Body of pancreas (tissue), 4 donors: ENCODE data around the gene ADARB1. TPM values are rescaled to one million over a fixed set of nuclear protein-coding genes. Genes with fewer than 3 reads are reported as not detected.

Experiments used
- ATAC-seq: fragments of 150-250 bp; one replicate; pipeline ENCODE4 v1.9.1; 2016
- DNase-seq, 4 donors: peaks; one replicate each; pipeline ENCODE4 v3.0.0-alpha.2; 2019
- H3K27ac ChIP-seq, 4 donors: fragments of 200-600 bp; sonication (generic); 1 replicate in 3 of 4; 2 replicates in 1 of 4; pipeline versions ENCODE4 v1.5.1 to v1.6.1; 2016 to 2019; ENCODE audit warnings: mild to moderate bottlenecking in 1 of 4, mixed read lengths in 1 of 4, moderate library complexity in 1 of 4
- H3K27me3 ChIP-seq, 2 donors: fragments of 200-600 bp; sonication (generic); one replicate each; pipeline ENCODE4 v1.6.0; 2016; ENCODE audit warnings: mild to moderate bottlenecking in 1 of 2
- H3K36me3 ChIP-seq, 2 donors: fragments of 200-600 bp; sonication (generic); replicated peaks in 1 of 2; 2 replicates each; pipeline ENCODE4 v1.5.1; 2016; ENCODE audit warnings: low read depth in 2 of 2; ENCODE audit not compliant: insufficient read depth in 1 of 2
- H3K4me1 ChIP-seq: fragments of 200-600 bp; sonication (generic); one replicate; pipeline ENCODE4 v1.6.0; 2016
- H3K4me3 ChIP-seq, 2 donors: fragments of 200-600 bp; sonication (generic); 1 replicate in 1 of 2; 2 replicates in 1 of 2; pipeline ENCODE4 v1.5.1; 2016 to 2019
- H3K9me3 ChIP-seq, 3 donors: fragments of 200-600 bp; sonication (generic); 1 replicate in 2 of 3; 2 replicates in 1 of 3; pipeline ENCODE4 v1.5.1; 2016
- POLR2A ChIP-seq, 3 donors: fragments of 450-650 bp; IDR thresholded peaks; one replicate each; pipeline ENCODE4 v1.6.1; 2016; ENCODE audit warnings: antibody characterized with exemption in 3 of 3, mild to moderate bottlenecking in 2 of 3
- WGBS, 2 donors: methylation state at CpG; one replicate each; pipeline ENCODE4 v1.1.5; 2017; 5-methylcytosine and 5-hydroxymethylcytosine counted together
- intact Hi-C: fragments of 100-400 bp; cut with DNase I; formaldehyde crosslinking; loops from one replicate; pipeline ENCODE4 v1.15.1; 2023
- total RNA-seq, 2 donors: library from RNA; depleted of rRNA; stranded (reverse); fragments of >200 nt; gene quantifications; one replicate each; pipeline ENCODE4 v1.1.0, GENCODE V29; 2016
- TF ChIP-seq, protein P1 (sequence below), 7 experiments: fragments of 450-650 bp in 4 of 7; fragments of 200-600 bp in 3 of 7; sonication (generic) in 3 of 7; IDR thresholded peaks; one replicate each; pipeline ENCODE4 v1.5.1; 2016 to 2019; ENCODE audit warnings: antibody characterized with exemption in 7 of 7

ADARB1 gene
- total RNA-seq, 2 donors from 2014 or later, result 11.4 to 11.5 TPM

DNA sequence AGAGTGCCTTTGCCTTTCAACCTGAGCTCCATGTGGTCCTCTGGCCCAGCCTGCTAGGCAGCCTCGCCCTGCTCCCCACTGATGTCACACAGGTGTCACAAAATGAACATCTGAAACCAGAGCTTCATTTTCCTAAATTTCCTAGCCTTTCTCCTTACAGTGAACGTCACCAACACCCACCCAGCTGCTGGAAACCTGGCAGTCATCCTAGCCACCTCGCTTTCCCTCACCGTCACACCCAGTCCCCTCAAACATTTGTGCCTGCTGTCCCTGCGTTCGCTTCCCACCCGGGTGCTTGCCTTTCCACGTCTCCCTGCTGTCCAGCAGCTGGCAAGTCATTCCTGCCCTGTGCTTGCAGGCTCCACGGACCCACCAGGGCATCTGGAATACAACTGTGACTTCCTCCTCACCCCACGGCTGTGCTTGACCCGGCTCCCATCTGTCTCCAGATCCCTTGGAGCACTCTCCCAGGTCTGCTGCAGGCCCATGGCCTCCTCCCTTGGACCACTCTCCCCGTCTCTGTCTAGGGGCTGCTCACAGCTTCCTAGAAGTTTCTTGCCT lies 23.5 kb downstream of the ADARB1 start:
- no peak overlapping the region for H3K27ac ChIP-seq
- TF ChIP-seq POLR2A (IDR thresholded peaks at IDR 0.05), result no peak
- TF ChIP-seq, protein P1, sequence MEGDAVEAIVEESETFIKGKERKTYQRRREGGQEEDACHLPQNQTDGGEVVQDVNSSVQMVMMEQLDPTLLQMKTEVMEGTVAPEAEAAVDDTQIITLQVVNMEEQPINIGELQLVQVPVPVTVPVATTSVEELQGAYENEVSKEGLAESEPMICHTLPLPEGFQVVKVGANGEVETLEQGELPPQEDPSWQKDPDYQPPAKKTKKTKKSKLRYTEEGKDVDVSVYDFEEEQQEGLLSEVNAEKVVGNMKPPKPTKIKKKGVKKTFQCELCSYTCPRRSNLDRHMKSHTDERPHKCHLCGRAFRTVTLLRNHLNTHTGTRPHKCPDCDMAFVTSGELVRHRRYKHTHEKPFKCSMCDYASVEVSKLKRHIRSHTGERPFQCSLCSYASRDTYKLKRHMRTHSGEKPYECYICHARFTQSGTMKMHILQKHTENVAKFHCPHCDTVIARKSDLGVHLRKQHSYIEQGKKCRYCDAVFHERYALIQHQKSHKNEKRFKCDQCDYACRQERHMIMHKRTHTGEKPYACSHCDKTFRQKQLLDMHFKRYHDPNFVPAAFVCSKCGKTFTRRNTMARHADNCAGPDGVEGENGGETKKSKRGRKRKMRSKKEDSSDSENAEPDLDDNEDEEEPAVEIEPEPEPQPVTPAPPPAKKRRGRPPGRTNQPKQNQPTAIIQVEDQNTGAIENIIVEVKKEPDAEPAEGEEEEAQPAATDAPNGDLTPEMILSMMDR (IDR thresholded peaks at IDR 0.05), result no peak

DNA sequence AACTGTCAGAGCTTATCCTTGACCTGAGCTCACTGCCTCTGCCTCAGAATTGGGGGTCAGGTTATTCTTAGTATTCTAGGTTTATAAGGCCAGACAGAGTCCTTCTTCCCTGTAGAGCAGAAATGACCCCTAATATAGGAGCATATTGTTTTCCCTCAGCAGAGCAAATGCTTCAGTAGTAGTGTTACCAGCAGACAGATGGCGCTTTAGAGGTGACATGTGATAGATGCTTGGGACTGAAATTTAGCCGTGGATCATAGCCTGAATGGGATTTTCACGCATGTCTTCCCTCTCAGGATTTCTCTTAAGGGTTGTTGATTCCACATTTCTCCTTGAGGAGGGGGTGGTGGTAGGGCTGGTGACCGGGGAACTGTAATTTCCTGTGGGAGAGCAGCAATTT lies 24.5 kb downstream of the ADARB1 start:
- WGBS, 2 donors, result 66 to 83% methylated on average over 4 of the region's 4 CpGs
- H3K4me1 ChIP-seq, result peaks cover 9% of the 10 kb centered on the region

More for the DNA sequence above, 23.5 kb downstream of the ADARB1 start:
- WGBS, 2 donors, result 87 to 89% methylated on average over 12 of the region's 12 CpGs
- DNase-seq (no peak), ATAC-seq (no peak)
- Histone ChIP-seq H3K4me3 (no peak overlapping the region), H3K36me3 (no peaks in the 10 kb centered on the region), H3K27me3 (no peaks in the 10 kb centered on the region), H3K9me3 (no peaks in the 10 kb centered on the region), H3K4me1 (peaks cover 15% of the 10 kb centered on the region)
- intact Hi-C loops, result no loop called here

DNA sequence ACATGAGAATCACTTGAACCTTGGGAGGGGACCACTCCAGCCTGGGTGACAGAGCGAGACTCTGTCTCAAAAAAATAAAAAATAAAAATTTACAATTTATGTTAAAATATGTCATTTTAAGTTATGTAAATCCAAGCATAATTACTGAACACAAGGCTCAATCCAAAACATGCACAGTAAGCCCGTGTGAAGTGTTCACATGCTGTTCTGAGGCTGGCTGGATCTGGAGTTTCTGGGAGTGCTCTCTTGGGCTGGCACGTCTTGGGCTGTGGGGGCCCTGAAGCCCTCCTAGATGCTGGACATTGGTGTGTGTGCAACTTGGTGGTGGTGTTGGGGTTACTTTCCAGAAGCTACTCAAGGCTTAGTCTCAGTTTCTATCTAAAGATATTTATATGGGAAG lies 25.2 kb downstream of the ADARB1 start:
- peaks cover 16% of the 10 kb centered on the region for H3K4me1 ChIP-seq
- no peak overlapping the region for H3K4me3 ChIP-seq
- intact Hi-C loops, result no loop called here
- ATAC-seq, result no peak
- H3K9me3 ChIP-seq, result no peaks in the 10 kb centered on the region
- TF ChIP-seq POLR2A (IDR thresholded peaks at IDR 0.05), result no peak
- TF ChIP-seq, protein P1 (IDR thresholded peaks at IDR 0.05), result no peak
- DNase-seq, result no peak
- H3K27ac ChIP-seq, result no peak overlapping the region
- no peaks in the 10 kb centered on the region for H3K27me3 ChIP-seq
- WGBS, 2 donors, result 87% methylated on average over 3 of the region's 3 CpGs
- H3K36me3 ChIP-seq, result no peaks in the 10 kb centered on the region

More for the DNA sequence above, 24.5 kb downstream of the ADARB1 start:
- ATAC-seq (no peak), DNase-seq (no peak)
- Histone ChIP-seq H3K27ac (no peak overlapping the region), H3K27me3 (no peaks in the 10 kb centered on the region), H3K36me3 (no peaks in the 10 kb centered on the region), H3K9me3 (no peaks in the 10 kb centered on the region), H3K4me3 (no peak overlapping the region)
- intact Hi-C loops, result no loop called here
- no peak for TF ChIP-seq POLR2A (IDR thresholded peaks at IDR 0.05)
- TF ChIP-seq, protein P1 (IDR thresholded peaks at IDR 0.05), result peak in 2 of 7 experiments; percentile 1 to 8

DNA sequence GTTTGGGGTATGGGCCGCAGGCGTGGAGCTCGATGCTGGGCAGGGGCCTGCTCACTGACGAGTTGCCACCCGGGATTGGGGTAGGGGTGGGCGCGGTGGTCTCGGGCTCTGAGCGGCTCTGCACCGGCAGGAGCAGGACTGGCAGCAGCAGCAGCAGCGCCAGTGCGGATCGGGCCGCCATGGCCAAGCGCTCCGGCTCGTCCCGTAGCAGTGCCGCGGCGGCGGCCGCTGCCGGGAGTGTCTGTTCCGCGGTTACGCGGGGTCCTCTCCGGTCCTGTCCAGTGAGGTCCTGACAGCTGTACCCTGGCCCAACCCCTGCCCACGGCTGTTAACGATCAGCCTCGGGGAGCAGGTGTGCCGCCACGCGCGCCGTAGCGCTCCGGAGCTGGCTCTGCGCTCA lies 26.5 kb downstream of the ADARB1 start:
- H3K4me1 ChIP-seq, result peaks cover 19% of the 10 kb centered on the region
- no peak overlapping the region for H3K27ac ChIP-seq
- WGBS, 2 donors, result 97% methylated on average over 15 to 40 of the region's 40 CpGs
- no peaks in the 10 kb centered on the region for H3K36me3 ChIP-seq
- DNase-seq (no peak), ATAC-seq (no peak)
- TF ChIP-seq, protein P1 (IDR thresholded peaks at IDR 0.05), result no peak
- TF ChIP-seq POLR2A (IDR thresholded peaks at IDR 0.05), result no peak
- H3K9me3 ChIP-seq, result no peaks in the 10 kb centered on the region
- no peak overlapping the region for H3K4me3 ChIP-seq
- intact Hi-C loops, result no loop called here
- H3K27me3 ChIP-seq, result no peaks in the 10 kb centered on the region

DNA sequence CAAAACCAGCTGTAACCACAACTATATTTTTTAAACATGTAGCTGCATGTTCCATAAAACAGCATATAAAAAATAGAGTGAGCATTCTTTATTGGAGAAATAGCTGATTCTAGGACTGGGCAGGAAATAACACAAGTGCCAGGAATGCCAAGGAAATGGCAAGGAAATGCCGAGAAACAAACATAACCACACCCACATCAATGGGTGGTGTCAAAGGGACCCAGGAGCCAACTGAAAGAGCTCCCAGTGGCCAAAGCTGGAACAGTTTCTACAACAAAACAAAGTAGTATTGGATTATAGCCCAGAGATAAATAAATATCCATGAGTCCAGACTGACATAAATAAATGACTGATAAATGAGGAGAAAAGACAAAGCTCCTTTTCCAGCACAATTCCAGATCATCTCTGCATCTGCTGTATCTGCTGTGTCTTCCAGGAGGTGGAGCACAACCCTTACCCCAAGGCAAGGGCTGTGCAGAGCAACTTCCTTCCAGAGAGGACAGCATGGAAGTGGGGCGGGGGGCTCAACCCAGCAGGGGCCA lies 28.1 kb downstream of the ADARB1 start:
- no peaks in the 10 kb centered on the region for H3K27me3 ChIP-seq
- no peak overlapping the region for H3K4me3 ChIP-seq
- intact Hi-C loops, result no loop called here
- no peaks in the 10 kb centered on the region for H3K36me3 ChIP-seq
- TF ChIP-seq, protein P1 (IDR thresholded peaks at IDR 0.05), result peak in 5 of 7 experiments; percentile 11 to 38 (median 25)
- TF ChIP-seq POLR2A (IDR thresholded peaks at IDR 0.05), result no peak
- no peaks in the 10 kb centered on the region for H3K9me3 ChIP-seq
- H3K4me1 ChIP-seq, result peaks cover 19% of the 10 kb centered on the region
- DNase-seq (peak in 1 of 4 donors; percentile 34), ATAC-seq (no peak)
- WGBS, 2 donors, result 45 to 53% methylated on average over 2 of the region's 2 CpGs
- H3K27ac ChIP-seq, result no peak overlapping the region
